Measurements from ENCODE around the gene CADPS2.
"Not testable (repeated sequence)": the region's sequence is repeated elsewhere in the genome, so short reads cannot be mapped to it uniquely, and the experiment has no call there.

The CADPS2 gene

GRCh38 chr7:122284608-122285007 lies 601.7 kb downstream of the CADPS2 start:
- not testable (repeated sequence) for DNase-seq (ENCODE audit: low read depth)

- DNase-seq (ENCODE audit: low read depth): no peak
Measured at GRCh38 chr7:122273117-122273516, 613.1 kb downstream of the CADPS2 start.

GRCh38 chr7:122269241-122269640 lies 617.0 kb downstream of the CADPS2 start:
- DNase-seq (ENCODE audit: low read depth): no peak

All from fibroblast of the conjunctiva (primary cell).